Measurements from ENCODE around the gene HTR2A.

DNA sequence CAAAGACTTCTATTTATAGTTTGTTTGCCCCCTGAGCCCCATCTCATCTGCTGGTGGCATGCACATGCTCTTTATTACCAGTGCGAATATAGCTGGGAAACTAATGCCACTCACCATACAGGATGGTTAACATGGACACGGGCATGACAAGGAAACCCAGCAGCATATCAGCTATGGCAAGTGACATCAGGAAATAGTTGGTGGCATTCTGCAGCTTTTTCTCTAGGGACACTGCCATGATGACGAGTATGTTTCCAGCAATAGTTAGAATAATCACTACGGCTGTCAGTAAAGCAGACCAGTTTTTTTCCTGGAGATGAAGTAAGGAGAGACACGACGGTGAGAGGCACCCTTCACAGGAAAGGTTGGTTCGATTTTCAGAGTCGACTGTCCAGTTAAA, 1.5 kb downstream of the HTR2A start:
- TF ChIP-seq, protein P1, sequence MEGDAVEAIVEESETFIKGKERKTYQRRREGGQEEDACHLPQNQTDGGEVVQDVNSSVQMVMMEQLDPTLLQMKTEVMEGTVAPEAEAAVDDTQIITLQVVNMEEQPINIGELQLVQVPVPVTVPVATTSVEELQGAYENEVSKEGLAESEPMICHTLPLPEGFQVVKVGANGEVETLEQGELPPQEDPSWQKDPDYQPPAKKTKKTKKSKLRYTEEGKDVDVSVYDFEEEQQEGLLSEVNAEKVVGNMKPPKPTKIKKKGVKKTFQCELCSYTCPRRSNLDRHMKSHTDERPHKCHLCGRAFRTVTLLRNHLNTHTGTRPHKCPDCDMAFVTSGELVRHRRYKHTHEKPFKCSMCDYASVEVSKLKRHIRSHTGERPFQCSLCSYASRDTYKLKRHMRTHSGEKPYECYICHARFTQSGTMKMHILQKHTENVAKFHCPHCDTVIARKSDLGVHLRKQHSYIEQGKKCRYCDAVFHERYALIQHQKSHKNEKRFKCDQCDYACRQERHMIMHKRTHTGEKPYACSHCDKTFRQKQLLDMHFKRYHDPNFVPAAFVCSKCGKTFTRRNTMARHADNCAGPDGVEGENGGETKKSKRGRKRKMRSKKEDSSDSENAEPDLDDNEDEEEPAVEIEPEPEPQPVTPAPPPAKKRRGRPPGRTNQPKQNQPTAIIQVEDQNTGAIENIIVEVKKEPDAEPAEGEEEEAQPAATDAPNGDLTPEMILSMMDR (IDR thresholded peaks at IDR 0.05; ENCODE audit: insufficient read depth, low read depth, low read length): no peak
- no peak for TF ChIP-seq EZH2 (IDR thresholded peaks at IDR 0.05; ENCODE audit: insufficient read depth, low read length)
